IPS-18a (cell line): ENCODE data around the gene ACP1.

ENCODE experiments used
- H3K27ac ChIP-seq: one replicate; pipeline ENCODE4 v1.5.1; 2013; ENCODE audit warnings: low read length
- H3K27me3 ChIP-seq: one replicate; pipeline ENCODE4 v1.6.1; 2013; ENCODE audit warnings: mild to moderate bottlenecking, low read length; ENCODE audit not compliant: control insufficient read depth, insufficient read depth
- H3K36me3 ChIP-seq: one replicate; pipeline ENCODE4 v1.6.1; 2013; ENCODE audit warnings: low read depth, low read length; ENCODE audit not compliant: control insufficient read depth
- H3K4me1 ChIP-seq: one replicate; pipeline ENCODE4 v1.6.1; 2013; ENCODE audit warnings: low read depth, low read length; ENCODE audit not compliant: control insufficient read depth
- H3K4me3 ChIP-seq: one replicate; pipeline ENCODE4 v1.5.1; 2013; ENCODE audit warnings: low read length
- H3K9ac ChIP-seq: one replicate; pipeline ENCODE4 v1.6.1; 2013; ENCODE audit warnings: mild to moderate bottlenecking, low read length, moderate library complexity
- H3K9me3 ChIP-seq: one replicate; pipeline ENCODE4 v1.6.1; 2013; ENCODE audit warnings: low read depth, low read length; ENCODE audit not compliant: control insufficient read depth

Gene ACP1

GRCh38 chr2:319059-319600, 54.4 kb downstream of the ACP1 start:
- H3K4me1 ChIP-seq, result peaks cover 9% of the 10 kb centered on the region
- no peaks in the 10 kb centered on the region for H3K36me3 ChIP-seq
- H3K27ac ChIP-seq, result no peak overlapping the region
- H3K4me3 ChIP-seq, result no peak overlapping the region
- H3K27me3 ChIP-seq, result no peaks in the 10 kb centered on the region
- H3K9me3 ChIP-seq, result no peaks in the 10 kb centered on the region
- no peak overlapping the region for H3K9ac ChIP-seq

- no peaks in the 10 kb centered on the region for H3K36me3 ChIP-seq
- no peak overlapping the region for H3K9ac ChIP-seq
- no peak overlapping the region for H3K4me3 ChIP-seq
- no peaks in the 10 kb centered on the region for H3K27me3 ChIP-seq
- no peaks in the 10 kb centered on the region for H3K9me3 ChIP-seq
- no peak overlapping the region for H3K27ac ChIP-seq
- H3K4me1 ChIP-seq, result peaks cover 9% of the 10 kb centered on the region
Observed at GRCh38 chr2:320561-320960, 55.8 kb downstream of the ACP1 start.

- Histone ChIP-seq H3K9me3 (no peaks in the 10 kb centered on the region), H3K4me1 (peaks cover 6% of the 10 kb centered on the region), H3K36me3 (no peaks in the 10 kb centered on the region)
Observed at GRCh38 chr2:322326-322725, 57.6 kb downstream of the ACP1 start.

GRCh38 chr2:323035-323434, 58.3 kb downstream of the ACP1 start:
- Histone ChIP-seq H3K36me3 (no peaks in the 10 kb centered on the region), H3K4me3 (no peak overlapping the region), H3K9ac (no peak overlapping the region), H3K4me1 (no peaks in the 10 kb centered on the region), H3K27ac (no peak overlapping the region), H3K27me3 (no peaks in the 10 kb centered on the region), H3K9me3 (no peaks in the 10 kb centered on the region)

More at GRCh38 chr2:322326-322725, 57.6 kb downstream of the ACP1 start:
- Histone ChIP-seq H3K9ac (no peak overlapping the region), H3K27me3 (no peaks in the 10 kb centered on the region), H3K27ac (no peak overlapping the region), H3K4me3 (no peak overlapping the region)
